BJ (cell line): ENCODE measurements around the gene DAW1. TPM values are rescaled to one million over a fixed set of nuclear protein-coding genes. Genes with fewer than 3 reads are reported as not detected.

Source experiments
- CTCF ChIA-PET: fragments of 350-600 bp; formaldehyde crosslinking; extraction: SDS; loops from one replicate; lab custom pipeline; 2021; ENCODE audit warnings: antibody characterized with exemption, inconsistent platforms; lab: Yijun Ruan, JAX
- POLR2A ChIA-PET: fragments of 300-600 bp; sonication (Branson Sonifier 250); formaldehyde crosslinking; extraction: SDS; loops from one replicate; lab custom pipeline; 2021; ENCODE audit warnings: antibody characterized with exemption; lab: Charles Lee
- DNase-seq: peaks from one replicate; pipeline ENCODE4 v3.0.0-alpha.2; 2011; ENCODE audit warnings: low read depth
- H3K27me3 ChIP-seq: 2 replicates; pipeline ENCODE4 v1.6.0; 2011; ENCODE audit warnings: low read length; ENCODE audit not compliant: control insufficient read depth, insufficient read depth
- H3K36me3 ChIP-seq: 2 replicates; pipeline ENCODE4 v1.5.1; 2011; ENCODE audit warnings: low read length; ENCODE audit not compliant: control insufficient read depth, insufficient read depth
- H3K4me3 ChIP-seq: 2 replicates; pipeline ENCODE4 v1.5.1; 2011; ENCODE audit warnings: low read depth, mild to moderate bottlenecking, control low read depth, low read length
- CTCF ChIP-seq: IDR thresholded peaks from 2 replicates; pipeline ENCODE4 v1.5.1; 2011; ENCODE audit warnings: low read depth, mild to moderate bottlenecking, control low read depth, inconsistent platforms, low read length, moderate library complexity; ENCODE audit not compliant: insufficient read depth
- polyA plus RNA-seq: library from polyadenylated mRNA; depleted of rRNA; stranded (reverse); fragments of >200 nt; gene quantifications from 2 replicates; pipeline ENCODE4 v1.2.3, GENCODE V29; 2011

DAW1 gene
- polyA plus RNA-seq, 1 experiment, result not detected

GRCh38 chr2:227864161-227864756 lies 7.2 kb upstream of the DAW1 start:
- Histone ChIP-seq H3K27me3 (no peaks in the 10 kb centered on the region), H3K4me3 (no peak overlapping the region), H3K36me3 (no peaks in the 10 kb centered on the region)
- no peak for DNase-seq
- no peak for TF ChIP-seq CTCF
- ChIA-PET POLR2A (no interaction called here), CTCF (interaction anchor here (3.3 kb wide), 1 partner anchor 9 kb away, joined by 21 read pairs; the partner anchor contains the start of gene DAW1)

- no peaks in the 10 kb centered on the region for H3K27me3 ChIP-seq
- ChIA-PET CTCF (no interaction called here), POLR2A (no interaction called here)
- H3K36me3 ChIP-seq, result no peaks in the 10 kb centered on the region
- DNase-seq, result no peak
- no peak for TF ChIP-seq CTCF
- no peak overlapping the region for H3K4me3 ChIP-seq
Observed at GRCh38 chr2:227865291-227865690, 6.1 kb upstream of the DAW1 start.

GRCh38 chr2:227867386-227867785 lies 4.0 kb upstream of the DAW1 start:
- TF ChIP-seq CTCF, result no peak
- Histone ChIP-seq H3K4me3 (no peak overlapping the region), H3K36me3 (no peaks in the 10 kb centered on the region), H3K27me3 (no peaks in the 10 kb centered on the region)
- ChIA-PET POLR2A (no interaction called here), CTCF (no interaction called here)
- no peak for DNase-seq

GRCh38 chr2:227870710-227871374 lies 589 bp upstream of the DAW1 start:
- no peak for DNase-seq
- Histone ChIP-seq H3K36me3 (no peaks in the 10 kb centered on the region), H3K4me3 (peak overlapping the region; percentile 39), H3K27me3 (no peaks in the 10 kb centered on the region)
- ChIA-PET POLR2A (no interaction called here), CTCF (interaction anchor here (1.4 to 4.4 kb wide), 4 partner anchors 8 to 213 kb away, joined by 3 to 21 read pairs (median 9); no protein-coding TSS in a partner anchor)
- no peak for TF ChIP-seq CTCF

GRCh38 chr2:227872676-227873075 lies 1.2 kb downstream of the DAW1 start:
- TF ChIP-seq CTCF, result no peak
- POLR2A ChIA-PET, result no interaction called here
- no peak for DNase-seq
- Histone ChIP-seq H3K36me3 (no peaks in the 10 kb centered on the region), H3K27me3 (no peaks in the 10 kb centered on the region), H3K4me3 (no peak overlapping the region)
- CTCF ChIA-PET, result interaction anchor here (0.6 to 4.4 kb wide), 5 partner anchors 10 to 1241 kb away, joined by 3 to 21 read pairs (median 5); no protein-coding TSS in a partner anchor
